Neuronal stem cell (in vitro differentiated cells): Measurements from ENCODE around the gene SPPL2B.

Experiments
- DNase-seq: peaks from one replicate; pipeline ENCODE4 v3.0.0-alpha.2; 2013; ENCODE audit warnings: low spot score
- H2AFZ ChIP-seq: one replicate; pipeline ENCODE4 v1.6.1; 2013; ENCODE audit warnings: mild to moderate bottlenecking, low read length, inconsistent platforms
- H2AK5ac ChIP-seq: 2 replicates; pipeline ENCODE4 v1.6.1; 2013; ENCODE audit warnings: low read depth, mild to moderate bottlenecking, inconsistent platforms, low read length, moderate library complexity, mixed read lengths
- H2BK120ac ChIP-seq: 2 replicates; pipeline ENCODE4 v1.6.1; 2013; ENCODE audit warnings: low read depth, mild to moderate bottlenecking, inconsistent platforms, low read length, moderate library complexity, mixed read lengths
- H2BK12ac ChIP-seq: one replicate; pipeline ENCODE4 v1.6.1; 2013; ENCODE audit warnings: low read length, inconsistent platforms
- H2BK15ac ChIP-seq: 2 replicates; pipeline ENCODE4 v1.6.1; 2013; ENCODE audit warnings: mild to moderate bottlenecking, low read length, inconsistent platforms, mixed read lengths
- H2BK5ac ChIP-seq: one replicate; pipeline ENCODE4 v1.6.1; 2013; ENCODE audit warnings: inconsistent platforms, mild to moderate bottlenecking, low read length, moderate library complexity
- H3K14ac ChIP-seq: one replicate; pipeline ENCODE4 v1.6.1; 2013; ENCODE audit warnings: low read length, inconsistent platforms
- H3K18ac ChIP-seq: 2 replicates; pipeline ENCODE4 v1.6.1; 2013; ENCODE audit warnings: low read length, inconsistent platforms
- H3K23ac ChIP-seq: 2 replicates; pipeline ENCODE4 v1.6.1; 2013; ENCODE audit warnings: low read depth, mild to moderate bottlenecking, mixed read lengths, low read length, inconsistent platforms; ENCODE audit not compliant: poor library complexity
- H3K27ac ChIP-seq: replicated peaks from 3 replicates; pipeline ENCODE4 v1.5.1; 2013; ENCODE audit warnings: low read length, inconsistent platforms
- H3K27me3 ChIP-seq, 3 experiments: 2 replicates each; pipeline ENCODE4 v1.6.1; 2013; ENCODE audit warnings: low read length in 3 of 3, mild to moderate bottlenecking in 2 of 3, inconsistent platforms in 1 of 3, low read depth in 1 of 3, mixed read lengths in 1 of 3, moderate library complexity in 1 of 3; ENCODE audit not compliant: control insufficient read depth in 3 of 3, insufficient read depth in 3 of 3
- H3K36me3 ChIP-seq, 2 donors: replicated peaks in 1 of 2; 2 replicates each; pipeline ENCODE4 v1.6.1; 2013; ENCODE audit warnings: low read length in 2 of 2; ENCODE audit not compliant: control insufficient read depth in 2 of 2, insufficient read depth in 2 of 2
- H3K4ac ChIP-seq: 2 replicates; pipeline ENCODE4 v1.6.1; 2013; ENCODE audit warnings: inconsistent platforms, mild to moderate bottlenecking, low read length, moderate library complexity
- H3K4me1 ChIP-seq, 2 donors: 1 replicate in 1 of 2; 2 replicates in 1 of 2; pipeline ENCODE4 v1.6.1; 2013; ENCODE audit warnings: low read length in 2 of 2, low read depth in 1 of 2; ENCODE audit not compliant: control insufficient read depth in 2 of 2, insufficient read depth in 1 of 2
- H3K4me2 ChIP-seq: one replicate; pipeline ENCODE4 v1.6.1; 2013; ENCODE audit warnings: mild to moderate bottlenecking, low read length, inconsistent platforms; ENCODE audit not compliant: insufficient read depth, poor library complexity, severe bottlenecking
- H3K4me3 ChIP-seq, 2 donors: 2 replicates each; pipeline ENCODE4 v1.5.1; 2013; ENCODE audit warnings: low read length in 2 of 2, mild to moderate bottlenecking in 2 of 2, inconsistent platforms in 1 of 2, moderate library complexity in 1 of 2
- H3K79me1 ChIP-seq: one replicate; pipeline ENCODE4 v1.6.1; 2013; ENCODE audit warnings: low read depth, mild to moderate bottlenecking, inconsistent platforms, low read length, moderate library complexity
- H3K9ac ChIP-seq: one replicate; pipeline ENCODE4 v1.6.1; 2013; ENCODE audit warnings: mild to moderate bottlenecking, low read depth, low read length, inconsistent platforms; ENCODE audit not compliant: poor library complexity
- H3K9me3 ChIP-seq, 2 donors: replicated peaks in 1 of 2; 2 replicates each; pipeline versions ENCODE3 to v1.6.1; 2013; ENCODE audit warnings: low read length in 2 of 2, mild to moderate bottlenecking in 2 of 2, inconsistent platforms in 1 of 2, low read depth in 1 of 2, mixed read lengths in 1 of 2, moderate library complexity in 1 of 2; ENCODE audit not compliant: control insufficient read depth in 2 of 2, insufficient read depth in 1 of 2
- H4K8ac ChIP-seq: one replicate; pipeline ENCODE4 v1.6.1; 2013; ENCODE audit warnings: low read depth, mild to moderate bottlenecking, inconsistent platforms, low read length, moderate library complexity
- H4K91ac ChIP-seq: one replicate; pipeline ENCODE4 v1.6.1; 2013; ENCODE audit warnings: low read length, low read depth, mild to moderate bottlenecking, inconsistent platforms; ENCODE audit not compliant: poor library complexity
- WGBS, 2 donors: extraction: QIAGEN DNeasy Blood & Tissue Kit; methylation state at CpG; one replicate each; pipeline ENCODE4 v1.1.7; 2013; ENCODE audit warnings: missing lambda C conversion rate in 2 of 2, mixed read lengths in 1 of 2; ENCODE audit not compliant: insufficient read length in 2 of 2, insufficient replicate concordance in 1 of 2; ENCODE audit errors: extremely low coverage in 2 of 2; 5-methylcytosine and 5-hydroxymethylcytosine counted together

Gene SPPL2B

DNA sequence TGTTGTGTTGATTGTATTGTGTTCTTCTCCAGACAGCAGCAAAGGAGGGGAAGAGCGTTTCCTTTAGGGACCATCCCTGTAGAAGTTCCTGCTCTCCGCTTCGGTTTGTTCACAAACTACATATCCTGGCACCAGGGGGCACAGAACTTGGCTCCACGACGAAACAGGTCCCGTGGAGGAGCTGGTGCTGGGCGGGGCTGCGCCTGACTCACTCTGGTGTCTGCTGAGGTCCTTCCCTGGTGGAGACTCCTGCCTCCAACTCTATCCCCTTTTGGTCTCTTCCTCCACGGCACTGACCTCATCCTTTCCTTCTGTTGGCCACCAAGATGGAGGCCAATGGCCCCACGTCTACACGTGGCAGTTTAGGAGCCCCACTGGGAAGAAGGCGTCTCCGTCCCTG lies 46.3 kb downstream of the SPPL2B start:
- H2AK5ac ChIP-seq, result no peak overlapping the region
- H2BK5ac ChIP-seq, result no peak overlapping the region
- no peak overlapping the region for H4K91ac ChIP-seq
- peak overlapping the region in 1 of 2 donors; percentile 51 for H3K4me3 ChIP-seq
- no peaks in the 10 kb centered on the region for H3K36me3 ChIP-seq
- peaks cover 0 to 2% (median under 1%) of the 10 kb centered on the region in 3 experiments for H3K27me3 ChIP-seq
- no peak overlapping the region for H3K9ac ChIP-seq
- peaks cover 0 to 1% of the 10 kb centered on the region in 2 donors for H3K9me3 ChIP-seq
- no peak for DNase-seq
- no peak overlapping the region for H3K14ac ChIP-seq
- H2BK120ac ChIP-seq, result no peak overlapping the region
- H2BK15ac ChIP-seq, result no peak overlapping the region
- no peak overlapping the region for H3K27ac ChIP-seq
- H3K4ac ChIP-seq, result no peak overlapping the region
- no peak overlapping the region for H3K23ac ChIP-seq
- WGBS, 2 donors, result no CpG with 5 or more reads among the region's 13 CpGs
- no peaks in the 10 kb centered on the region for H3K79me1 ChIP-seq
- no peaks in the 10 kb centered on the region for H3K4me1 ChIP-seq
- no peak overlapping the region for H2AFZ ChIP-seq
- H3K4me2 ChIP-seq, result no peak overlapping the region
- H4K8ac ChIP-seq, result no peak overlapping the region
- H3K18ac ChIP-seq, result no peak overlapping the region
- H2BK12ac ChIP-seq, result no peak overlapping the region

GRCh38 chr19:2375353-2376121 lies 47.1 kb downstream of the SPPL2B start:
- no peak overlapping the region for H3K27ac ChIP-seq
- no peak overlapping the region for H4K91ac ChIP-seq
- H3K27me3 ChIP-seq, result peaks cover 0 to 3% (median 2%) of the 10 kb centered on the region in 3 experiments
- H3K14ac ChIP-seq, result peak overlapping the region; percentile 38
- no peaks in the 10 kb centered on the region for H3K36me3 ChIP-seq
- no peak overlapping the region for H3K4me3 ChIP-seq
- no peak overlapping the region for H2BK5ac ChIP-seq
- no peak overlapping the region for H2AK5ac ChIP-seq
- H3K9ac ChIP-seq, result no peak overlapping the region
- H2BK120ac ChIP-seq, result no peak overlapping the region
- no CpG with 5 or more reads among the region's 7 CpGs for WGBS, 2 donors
- no peak overlapping the region for H3K23ac ChIP-seq
- no peak overlapping the region for H2AFZ ChIP-seq
- H2BK15ac ChIP-seq, result no peak overlapping the region
- peaks cover 0 to 3% of the 10 kb centered on the region in 2 donors for H3K9me3 ChIP-seq
- H3K79me1 ChIP-seq, result no peaks in the 10 kb centered on the region
- no peak overlapping the region for H3K4ac ChIP-seq
- no peaks in the 10 kb centered on the region for H3K4me1 ChIP-seq
- DNase-seq, result no peak
- no peak overlapping the region for H2BK12ac ChIP-seq
- H3K18ac ChIP-seq, result no peak overlapping the region
- no peak overlapping the region for H4K8ac ChIP-seq
- H3K4me2 ChIP-seq, result no peak overlapping the region

DNA sequence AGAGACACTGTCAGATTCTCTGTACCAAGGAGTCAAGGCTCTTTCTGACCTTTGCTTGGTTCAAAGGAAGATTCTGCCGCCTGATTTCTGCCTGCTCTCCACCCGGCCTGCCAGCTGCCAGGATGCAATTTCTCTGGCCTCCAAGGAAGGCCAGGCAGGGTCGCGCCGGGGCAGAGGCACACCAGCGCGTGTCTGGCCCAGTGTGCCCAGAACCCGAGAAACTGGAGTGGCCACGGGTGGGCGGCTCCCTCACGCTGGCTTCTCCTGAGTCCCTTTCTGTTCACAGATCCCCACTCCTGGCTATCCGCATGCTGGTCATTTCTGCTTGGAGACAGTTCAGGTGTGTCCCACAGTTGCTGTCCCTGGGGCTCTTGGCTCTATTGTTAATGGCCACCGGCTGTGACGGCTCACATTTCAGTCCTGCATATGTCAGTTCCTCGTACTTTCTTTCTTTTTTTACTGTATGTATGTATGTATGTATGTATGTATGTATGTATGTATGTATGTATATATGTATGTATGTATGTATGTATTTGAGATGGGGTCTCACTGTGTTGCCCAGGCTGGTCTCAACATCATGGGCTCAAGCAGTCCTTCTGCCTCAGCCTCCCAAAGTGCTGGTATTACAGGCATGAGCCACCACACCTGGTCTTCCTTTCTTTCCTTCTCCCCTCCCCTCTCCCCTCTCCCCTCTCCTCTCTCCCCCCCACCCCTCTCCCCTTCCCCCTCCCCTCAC lies 48.5 kb downstream of the SPPL2B start:
- no CpG with 5 or more reads among the region's 15 CpGs for WGBS, 2 donors

GRCh38 chr19:2380567-2380966 lies 52.1 kb downstream of the SPPL2B start:
- H3K4me1 ChIP-seq, result peaks cover 2 to 4% of the 10 kb centered on the region in 2 donors
- H3K18ac ChIP-seq, result no peak overlapping the region
- H3K79me1 ChIP-seq, result no peaks in the 10 kb centered on the region
- H4K8ac ChIP-seq, result no peak overlapping the region
- H2BK5ac ChIP-seq, result no peak overlapping the region
- H3K36me3 ChIP-seq, result no peaks in the 10 kb centered on the region
- DNase-seq, result no peak
- no peak overlapping the region for H3K14ac ChIP-seq
- no peak overlapping the region for H2BK120ac ChIP-seq
- no CpG with 5 or more reads among the region's 2 CpGs for WGBS, 2 donors
- H3K27me3 ChIP-seq, result peaks cover 0 to 3% (median 0%) of the 10 kb centered on the region in 3 experiments
- peak overlapping the region; percentile 22 for H3K27ac ChIP-seq
- no peak overlapping the region for H3K9ac ChIP-seq
- peak overlapping the region in 1 of 2 donors; percentile 5 for H3K4me3 ChIP-seq
- no peak overlapping the region for H3K4ac ChIP-seq
- no peak overlapping the region for H2BK15ac ChIP-seq
- no peak overlapping the region for H3K4me2 ChIP-seq
- H2AK5ac ChIP-seq, result no peak overlapping the region
- peak overlapping the region; percentile 82 for H2AFZ ChIP-seq
- no peak overlapping the region for H3K23ac ChIP-seq
- no peak overlapping the region for H4K91ac ChIP-seq
- peaks cover 0 to 4% of the 10 kb centered on the region in 2 donors for H3K9me3 ChIP-seq
- no peak overlapping the region for H2BK12ac ChIP-seq

More for the DNA sequence above, 48.5 kb downstream of the SPPL2B start:
- H3K27me3 ChIP-seq, result peaks cover 0 to 3% (median 0%) of the 10 kb centered on the region in 3 experiments
- no peak overlapping the region for H3K9ac ChIP-seq
- H3K14ac ChIP-seq, result no peak overlapping the region
- H3K27ac ChIP-seq, result no peak overlapping the region
- no peak overlapping the region for H4K8ac ChIP-seq
- H2AFZ ChIP-seq, result no peak overlapping the region
- no peak overlapping the region for H3K4me2 ChIP-seq
- H2AK5ac ChIP-seq, result peak overlapping the region; percentile 88
- H3K18ac ChIP-seq, result peak overlapping the region; percentile 71
- H4K91ac ChIP-seq, result no peak overlapping the region
- H3K9me3 ChIP-seq, result peaks cover 0 to 4% of the 10 kb centered on the region in 2 donors
- H3K23ac ChIP-seq, result peak overlapping the region; percentile 55
- no peaks in the 10 kb centered on the region for H3K79me1 ChIP-seq
- no peak overlapping the region for H2BK15ac ChIP-seq
- no peak overlapping the region for H2BK120ac ChIP-seq
- no peak overlapping the region for H3K4me3 ChIP-seq
- no peak overlapping the region for H2BK12ac ChIP-seq
- H3K4ac ChIP-seq, result no peak overlapping the region
- no peak overlapping the region for H2BK5ac ChIP-seq
- no peaks in the 10 kb centered on the region for H3K36me3 ChIP-seq
- DNase-seq, result no peak
- H3K4me1 ChIP-seq, result peaks cover 0 to 2% of the 10 kb centered on the region in 2 donors
